ENCODE measurements around the gene IL16.
"Not testable (repeated sequence)": the region's sequence is repeated elsewhere in the genome, so short reads cannot be mapped to it uniquely, and the experiment has no call there.

IL16 gene

GRCh38 chr15:81316267-81316666 lies 119.6 kb downstream of the IL16 start:
- DNase-seq: no peak

GRCh38 chr15:81317642-81318017 lies 121.0 kb downstream of the IL16 start:
- no peak for DNase-seq

GRCh38 chr15:81321667-81322066 lies 125.0 kb downstream of the IL16 start:
- DNase-seq: no peak

- DNase-seq: no peak
These were observed 126.1 kb downstream of the IL16 start for GRCh38 chr15:81322676-81323253.

- no peak for DNase-seq
These were observed 126.9 kb downstream of the IL16 start for GRCh38 chr15:81323559-81323943.

GRCh38 chr15:81323944-81324881 lies 127.5 kb downstream of the IL16 start, which contains the start of gene STARD5:
Gene STARD5 (minus strand): TSS chr15:81324141. CDS start chr15:81324099, 42 bp downstream.
- DNase-seq: peak; percentile 83

- no peak for DNase-seq
These were observed 130.0 kb downstream of the IL16 start for GRCh38 chr15:81326466-81327212.

- no peak for DNase-seq
These were observed 130.8 kb downstream of the IL16 start for GRCh38 chr15:81327516-81327915.

- DNase-seq: no peak
These were observed 132.8 kb downstream of the IL16 start for GRCh38 chr15:81329446-81329845.

- no peak for DNase-seq
These were observed 133.8 kb downstream of the IL16 start for GRCh38 chr15:81330366-81331090.

- not testable (repeated sequence) for DNase-seq
These were observed 134.5 kb downstream of the IL16 start for GRCh38 chr15:81331141-81331540.

- DNase-seq: no peak
These were observed 134.9 kb downstream of the IL16 start for GRCh38 chr15:81331600-81331999.

- DNase-seq: no peak
These were observed 135.6 kb downstream of the IL16 start for GRCh38 chr15:81332326-81332725.

- no peak for DNase-seq
These were observed 136.7 kb downstream of the IL16 start for GRCh38 chr15:81333363-81333762.

GRCh38 chr15:81334768-81335435 lies 138.2 kb downstream of the IL16 start:
- no peak for DNase-seq

GRCh38 chr15:81335631-81336030 lies 139.0 kb downstream of the IL16 start:
- no peak for DNase-seq

GRCh38 chr15:81336568-81336967 lies 139.9 kb downstream of the IL16 start:
- no peak for DNase-seq

- no peak for DNase-seq
These were observed 140.6 kb downstream of the IL16 start for GRCh38 chr15:81337241-81337640.

- DNase-seq: no peak
These were observed 141.1 kb downstream of the IL16 start for GRCh38 chr15:81337713-81338157.

GRCh38 chr15:81338170-81339007 lies 141.7 kb downstream of the IL16 start:
- no peak for DNase-seq

- no peak for DNase-seq
These were observed 142.6 kb downstream of the IL16 start for GRCh38 chr15:81339321-81339720.

Measured in activated gamma-delta T cell (primary cell).